Measurements from ENCODE around the gene UGT2A3.
"Not testable (repeated sequence)": the region's sequence is repeated elsewhere in the genome, so short reads cannot be mapped to it uniquely, and the experiment has no call there.

UGT2A3 gene

GRCh38 chr4:68951078-68951805 is at the start of gene UGT2A3:
Gene UGT2A3 (minus strand): TSS chr4:68951804. CDS start chr4:68951760, 44 bp downstream.
- DNase-seq, result no peak

GRCh38 chr4:68997040-68997439 is 45.4 kb upstream of the UGT2A3 start:
- DNase-seq, result no peak

GRCh38 chr4:68995292-68995691 is 43.7 kb upstream of the UGT2A3 start:
- no peak for DNase-seq

GRCh38 chr4:68987007-68987406 is 35.4 kb upstream of the UGT2A3 start:
- DNase-seq, result no peak

- no peak for DNase-seq
These were observed 33.8 kb upstream of the UGT2A3 start for GRCh38 chr4:68985442-68985841.

- DNase-seq, result no peak
These were observed 33.3 kb upstream of the UGT2A3 start for GRCh38 chr4:68984947-68985346.

- no peak for DNase-seq
These were observed 11.8 kb upstream of the UGT2A3 start for GRCh38 chr4:68963374-68963773.

GRCh38 chr4:68962868-68963267 is 11.3 kb upstream of the UGT2A3 start:
- no peak for DNase-seq

- no peak for DNase-seq
These were observed 8.9 kb upstream of the UGT2A3 start for GRCh38 chr4:68960294-68961163.

- DNase-seq, result not testable (repeated sequence)
These were observed 7.5 kb upstream of the UGT2A3 start for GRCh38 chr4:68959085-68959484.

- no peak for DNase-seq
These were observed 2.5 kb upstream of the UGT2A3 start for GRCh38 chr4:68954126-68954525.

- no peak for DNase-seq
These were observed 1.5 kb upstream of the UGT2A3 start for GRCh38 chr4:68953056-68953596.

- no peak for DNase-seq
These were observed 392 bp upstream of the UGT2A3 start for GRCh38 chr4:68951806-68952585.

- DNase-seq, result no peak
These were observed 1.6 kb downstream of the UGT2A3 start for GRCh38 chr4:68950033-68950432.

- no peak for DNase-seq
These were observed 2.6 kb downstream of the UGT2A3 start for GRCh38 chr4:68948985-68949384.

GRCh38 chr4:68948044-68948743 is 3.4 kb downstream of the UGT2A3 start:
- no peak for DNase-seq

GRCh38 chr4:68929076-68929737 is 22.4 kb downstream of the UGT2A3 start:
- no peak for DNase-seq

- no peak for DNase-seq
These were observed 24.4 kb downstream of the UGT2A3 start for GRCh38 chr4:68927165-68927564.

GRCh38 chr4:68922202-68922601 is 29.4 kb downstream of the UGT2A3 start:
- DNase-seq, result not testable (repeated sequence)

GRCh38 chr4:68921051-68921450 is 30.6 kb downstream of the UGT2A3 start:
- DNase-seq, result no peak

GRCh38 chr4:68917016-68917415 is 34.6 kb downstream of the UGT2A3 start:
- DNase-seq, result no peak

- no peak for DNase-seq
These were observed 38.8 kb downstream of the UGT2A3 start for GRCh38 chr4:68912807-68913206.
